Fibroblast of lung (primary cell): ENCODE data around the gene HRH1. TPM values are rescaled to one million over a fixed set of nuclear protein-coding genes. Genes with fewer than 3 reads are reported as not detected.
A peak's percentile ranks its signal among the peaks of the same experiment; 100 is the strongest.

ENCODE experiments used
- DNase-seq, 2 donors: peaks; one replicate each; pipeline versions ENCODE4 v3.0.0 to v3.0.0-alpha.2; 2010; ENCODE audit warnings: low read depth in 2 of 2
- H2AFZ ChIP-seq: 2 replicates; pipeline ENCODE4 v1.5.1; 2012; ENCODE audit warnings: low read length, control low read depth, inconsistent platforms
- H3K27ac ChIP-seq: 2 replicates; pipeline ENCODE4 v1.5.1; 2011; ENCODE audit warnings: low read length, control low read depth; ENCODE audit not compliant: insufficient read depth
- H3K27me3 ChIP-seq: 2 replicates; pipeline ENCODE4 v1.5.1; 2011; ENCODE audit warnings: mild to moderate bottlenecking, low read length; ENCODE audit not compliant: control insufficient read depth, insufficient read depth
- H3K36me3 ChIP-seq: 2 replicates; pipeline ENCODE4 v1.5.1; 2011; ENCODE audit warnings: low read length; ENCODE audit not compliant: control insufficient read depth, insufficient read depth
- H3K4me1 ChIP-seq: 2 replicates; pipeline ENCODE4 v1.5.1; 2011; ENCODE audit warnings: low read length; ENCODE audit not compliant: control insufficient read depth, insufficient read depth; ENCODE audit errors: extremely low read depth
- H3K4me2 ChIP-seq: 2 replicates; pipeline ENCODE4 v1.5.1; 2011; ENCODE audit warnings: low read length, control low read depth; ENCODE audit not compliant: insufficient read depth; ENCODE audit errors: extremely low read depth
- H3K4me3 ChIP-seq, 4 experiments: fragments of 200-600 bp in 1 of 4; sonication (generic) in 1 of 4; replicated peaks in 1 of 4; 2 replicates each; pipeline ENCODE4 v1.5.1; 2011 to 2016; ENCODE audit warnings: low read length in 4 of 4, low read depth in 3 of 4, mild to moderate bottlenecking in 3 of 4, control low read depth in 2 of 4, inconsistent platforms in 1 of 4, mixed read lengths in 1 of 4; ENCODE audit not compliant: insufficient read depth in 1 of 4; ENCODE audit errors: control extremely low read depth in 1 of 4
- H3K79me2 ChIP-seq: 2 replicates; pipeline ENCODE4 v1.5.1; 2012; ENCODE audit warnings: mild to moderate bottlenecking, low read length, inconsistent platforms; ENCODE audit not compliant: control insufficient read depth, insufficient read depth
- H3K9ac ChIP-seq: 2 replicates; pipeline ENCODE4 v1.5.1; 2011; ENCODE audit warnings: mild to moderate bottlenecking, low read length, control low read depth; ENCODE audit not compliant: insufficient read depth
- H3K9me3 ChIP-seq: 2 replicates; pipeline ENCODE4 v1.5.1; 2012; ENCODE audit warnings: low read depth, low read length; ENCODE audit not compliant: control insufficient read depth, insufficient read depth
- H4K20me1 ChIP-seq: 2 replicates; pipeline ENCODE4 v1.5.1; 2011; ENCODE audit warnings: low read length; ENCODE audit not compliant: control insufficient read depth, insufficient read depth; ENCODE audit errors: extremely low read depth
- EZH2 ChIP-seq: IDR thresholded peaks from 2 replicates; pipeline ENCODE4 v1.5.1; 2012; ENCODE audit warnings: low read length, control low read depth, mild to moderate bottlenecking; ENCODE audit errors: missing control alignments
- polyA plus RNA-seq, 2 donors: library from polyadenylated mRNA; depleted of rRNA in 1 of 2; stranded (reverse) in 1 of 2; unstranded in 1 of 2; fragments of >200 nt; gene quantifications; 2 replicates each; pipeline ENCODE4 v1.2.1, GENCODE V29; 2011 to 2012; ENCODE audit warnings: missing spikeins in 1 of 2
- total RNA-seq: library from RNA; depleted of rRNA; stranded (reverse); fragments of >200 nt; gene quantifications from 2 replicates; pipeline ENCODE4 v1.2.1, GENCODE V29; 2014
- TF ChIP-seq, protein P1 (sequence below), 2 donors: IDR thresholded peaks in 1 of 2; conservative IDR thresholded peaks in 1 of 2; 1 replicate in 1 of 2; 2 replicates in 1 of 2; pipeline ENCODE4 v1.5.1; 2011 to 2012; ENCODE audit warnings: low read length in 2 of 2, control low read depth in 1 of 2, inconsistent platforms in 1 of 2, low read depth in 1 of 2, mild to moderate bottlenecking in 1 of 2

Gene HRH1
- total and polyA plus RNA-seq, 2 donors (not counting 1 experiment from before 2014, with no cell fraction given) = 12.6 to 30.6 TPM

DNA sequence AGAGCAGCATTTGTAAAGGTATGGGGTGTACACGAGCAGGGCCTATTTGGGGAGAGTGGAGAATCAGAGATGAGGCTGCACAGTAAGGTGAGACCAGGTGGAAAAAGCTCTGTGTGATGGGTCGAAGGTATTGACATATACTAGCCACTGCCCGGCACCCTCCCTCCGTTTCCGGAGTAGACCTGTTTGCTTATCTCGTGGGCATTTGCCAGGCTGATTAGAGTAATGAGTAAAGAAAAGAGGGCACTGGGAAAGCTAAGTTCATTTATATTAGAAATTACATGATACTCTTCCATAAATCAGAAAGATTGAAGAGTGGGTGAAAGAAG lies 71.7 kb downstream of the HRH1 start:
- Histone ChIP-seq H3K79me2 (no peaks in the 10 kb centered on the region), H3K9me3 (no peaks in the 10 kb centered on the region), H3K36me3 (no peaks in the 10 kb centered on the region), H2AFZ (no peak overlapping the region), H3K9ac (no peak overlapping the region), H3K27ac (no peak overlapping the region), H3K27me3 (no peaks in the 10 kb centered on the region), H4K20me1 (no peaks in the 10 kb centered on the region), H3K4me2 (no peak overlapping the region), H3K4me1 (no peaks in the 10 kb centered on the region), H3K4me3 (no peak overlapping the region)
- TF ChIP-seq, protein P1, sequence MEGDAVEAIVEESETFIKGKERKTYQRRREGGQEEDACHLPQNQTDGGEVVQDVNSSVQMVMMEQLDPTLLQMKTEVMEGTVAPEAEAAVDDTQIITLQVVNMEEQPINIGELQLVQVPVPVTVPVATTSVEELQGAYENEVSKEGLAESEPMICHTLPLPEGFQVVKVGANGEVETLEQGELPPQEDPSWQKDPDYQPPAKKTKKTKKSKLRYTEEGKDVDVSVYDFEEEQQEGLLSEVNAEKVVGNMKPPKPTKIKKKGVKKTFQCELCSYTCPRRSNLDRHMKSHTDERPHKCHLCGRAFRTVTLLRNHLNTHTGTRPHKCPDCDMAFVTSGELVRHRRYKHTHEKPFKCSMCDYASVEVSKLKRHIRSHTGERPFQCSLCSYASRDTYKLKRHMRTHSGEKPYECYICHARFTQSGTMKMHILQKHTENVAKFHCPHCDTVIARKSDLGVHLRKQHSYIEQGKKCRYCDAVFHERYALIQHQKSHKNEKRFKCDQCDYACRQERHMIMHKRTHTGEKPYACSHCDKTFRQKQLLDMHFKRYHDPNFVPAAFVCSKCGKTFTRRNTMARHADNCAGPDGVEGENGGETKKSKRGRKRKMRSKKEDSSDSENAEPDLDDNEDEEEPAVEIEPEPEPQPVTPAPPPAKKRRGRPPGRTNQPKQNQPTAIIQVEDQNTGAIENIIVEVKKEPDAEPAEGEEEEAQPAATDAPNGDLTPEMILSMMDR (conservative IDR thresholded peaks at IDR 0.05 in 1 of 2, IDR thresholded peaks at IDR 0.05 in 1 of 2; ENCODE audit: low read depth in 1 of 2, low read length in 2 of 2) = no peak
- no peak for TF ChIP-seq EZH2
- no peak for DNase-seq

DNA sequence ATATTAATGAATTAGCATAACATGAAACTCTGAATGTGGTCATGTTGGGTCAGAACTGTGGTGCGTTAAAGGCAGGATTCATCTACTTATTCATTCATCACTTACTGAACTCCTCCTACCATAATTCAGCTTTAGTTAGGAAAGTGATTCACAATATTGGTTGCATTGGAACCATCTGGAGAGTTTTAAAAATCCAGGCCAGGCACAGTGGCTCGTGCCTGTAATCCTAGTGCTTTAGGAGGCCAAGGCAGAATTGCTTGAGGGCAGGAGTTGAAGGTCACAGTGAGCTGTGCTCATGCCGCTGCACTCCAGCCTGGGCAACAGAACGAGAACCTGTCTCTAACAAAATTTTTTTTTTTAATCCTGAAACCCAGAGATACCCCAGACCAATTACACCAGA lies 73.7 kb downstream of the HRH1 start:
- Histone ChIP-seq H3K4me3 (no peak overlapping the region), H3K27ac (no peak overlapping the region), H3K27me3 (no peaks in the 10 kb centered on the region), H3K9ac (no peak overlapping the region), H3K79me2 (no peaks in the 10 kb centered on the region), H4K20me1 (no peaks in the 10 kb centered on the region), H3K36me3 (no peaks in the 10 kb centered on the region), H3K4me1 (no peaks in the 10 kb centered on the region), H3K9me3 (no peaks in the 10 kb centered on the region), H2AFZ (no peak overlapping the region), H3K4me2 (no peak overlapping the region)
- DNase-seq = no peak
- no peak for TF ChIP-seq EZH2
- TF ChIP-seq, protein P1 (conservative IDR thresholded peaks at IDR 0.05 in 1 of 2, IDR thresholded peaks at IDR 0.05 in 1 of 2; ENCODE audit: low read depth in 1 of 2, low read length in 2 of 2) = no peak

DNA sequence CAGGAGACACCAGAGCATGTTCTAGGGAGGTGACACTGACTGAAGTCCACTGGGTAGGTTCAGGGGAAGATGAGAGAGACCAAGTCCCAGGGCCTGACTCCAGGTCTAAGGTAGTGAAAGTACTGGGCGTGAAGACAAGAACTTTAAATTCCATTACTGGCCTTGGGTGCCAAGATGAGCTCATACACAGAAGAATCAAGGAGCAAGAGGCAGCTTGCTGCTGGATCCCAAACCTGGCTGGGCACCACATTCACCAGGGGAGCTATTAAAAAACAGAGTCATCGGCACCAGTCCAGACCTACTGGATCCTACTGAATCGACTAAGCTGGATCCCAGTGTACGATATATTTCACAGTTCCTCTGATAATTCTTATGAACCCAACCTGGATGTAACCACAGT lies 75.8 kb downstream of the HRH1 start:
- no peaks in the 10 kb centered on the region for H3K79me2 ChIP-seq

More for the DNA sequence above, 75.8 kb downstream of the HRH1 start:
- Histone ChIP-seq H3K9ac (no peak overlapping the region), H3K9me3 (no peaks in the 10 kb centered on the region), H3K36me3 (no peaks in the 10 kb centered on the region), H4K20me1 (no peaks in the 10 kb centered on the region), H3K27ac (no peak overlapping the region), H3K4me3 (no peak overlapping the region), H2AFZ (no peak overlapping the region), H3K4me2 (no peak overlapping the region), H3K27me3 (no peaks in the 10 kb centered on the region), H3K4me1 (no peaks in the 10 kb centered on the region)
- no peak for TF ChIP-seq EZH2
- TF ChIP-seq, protein P1 (conservative IDR thresholded peaks at IDR 0.05 in 1 of 2, IDR thresholded peaks at IDR 0.05 in 1 of 2; ENCODE audit: low read depth in 1 of 2, low read length in 2 of 2) = no peak
- DNase-seq = peak in 1 of 2 donors; percentile 56
